GM18502 (cell line): ENCODE data around the gene SLC9A9.
"Not testable (repeated sequence)": the region's sequence is repeated elsewhere in the genome, so short reads cannot be mapped to it uniquely, and the experiment has no call there.

Source experiments
- ATAC-seq: cut with Tn5 transposase; IDR thresholded peaks from one replicate; pipeline ENCODE4 v1.9.1; 2021; ENCODE audit warnings: mild to moderate bottlenecking; ENCODE audit not compliant: unreplicated experiment, poor library complexity

Gene SLC9A9

DNA sequence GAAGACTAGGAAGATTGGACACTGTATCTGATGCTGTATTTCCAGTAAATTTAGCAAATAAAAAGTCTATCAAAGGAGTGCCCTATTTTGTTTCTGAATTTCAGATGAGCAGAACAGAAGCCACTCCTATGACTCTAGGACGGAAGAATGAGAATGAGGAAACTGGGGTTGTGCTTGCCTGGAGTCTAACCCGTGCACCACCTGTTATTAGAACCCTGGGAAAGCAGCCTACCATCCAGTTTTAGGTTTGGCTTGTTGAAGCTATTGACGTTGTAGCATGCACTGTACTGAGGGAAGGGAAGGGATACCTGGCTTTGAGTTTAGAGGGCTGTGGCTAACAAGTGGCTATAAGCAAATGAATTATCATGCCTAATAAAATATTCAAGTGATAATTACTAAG lies 318.5 kb downstream of the SLC9A9 start:
- ATAC-seq, result no peak

GRCh38 chr3:143529018-143529478 lies 319.2 kb downstream of the SLC9A9 start:
- no peak for ATAC-seq

GRCh38 chr3:143526011-143526545 lies 322.2 kb downstream of the SLC9A9 start:
- no peak for ATAC-seq

- no peak for ATAC-seq
Measured at GRCh38 chr3:143525408-143525807, 322.9 kb downstream of the SLC9A9 start.

DNA sequence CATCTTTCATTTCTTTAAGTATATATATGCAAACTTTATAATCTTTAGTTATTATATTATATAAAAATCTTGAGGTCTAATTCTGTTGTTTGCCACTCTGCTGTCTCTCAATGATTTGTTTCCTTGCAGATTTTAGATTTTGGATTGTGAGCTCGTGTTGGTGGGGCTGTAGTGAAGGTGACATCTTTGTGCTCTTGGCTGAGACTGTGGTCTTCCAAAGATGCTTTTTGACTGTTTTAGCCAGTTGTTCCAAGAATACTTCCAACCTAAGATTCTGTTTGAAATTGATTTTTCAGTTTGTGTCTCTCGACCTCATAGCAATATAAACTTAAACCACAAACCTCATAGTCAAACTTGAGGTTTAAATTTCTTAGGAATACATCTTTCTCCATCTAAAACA lies 326.5 kb downstream of the SLC9A9 start:
- no peak for ATAC-seq

DNA sequence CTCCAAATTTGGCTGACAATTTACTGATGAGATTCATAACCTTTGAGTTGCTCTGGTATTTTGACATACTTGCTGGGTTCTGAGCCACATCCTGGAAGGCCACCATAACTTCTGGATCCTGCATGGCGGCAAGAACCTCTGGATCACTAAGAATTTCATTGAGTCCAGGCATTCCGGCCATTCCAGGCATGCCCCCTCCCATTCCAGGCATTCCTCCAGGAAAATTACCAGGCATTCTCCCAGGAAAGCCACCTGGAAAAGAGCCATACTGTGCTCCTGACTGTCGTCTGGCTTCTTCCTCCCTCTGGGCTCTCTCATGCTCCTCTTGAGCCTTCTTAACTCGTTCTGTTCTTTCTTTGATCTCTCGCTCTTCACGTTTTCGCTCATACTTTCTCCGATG lies 331.1 kb downstream of the SLC9A9 start:
- not testable (repeated sequence) for ATAC-seq

- ATAC-seq, result no peak
Measured at GRCh38 chr3:143514874-143515273, 333.4 kb downstream of the SLC9A9 start.

DNA sequence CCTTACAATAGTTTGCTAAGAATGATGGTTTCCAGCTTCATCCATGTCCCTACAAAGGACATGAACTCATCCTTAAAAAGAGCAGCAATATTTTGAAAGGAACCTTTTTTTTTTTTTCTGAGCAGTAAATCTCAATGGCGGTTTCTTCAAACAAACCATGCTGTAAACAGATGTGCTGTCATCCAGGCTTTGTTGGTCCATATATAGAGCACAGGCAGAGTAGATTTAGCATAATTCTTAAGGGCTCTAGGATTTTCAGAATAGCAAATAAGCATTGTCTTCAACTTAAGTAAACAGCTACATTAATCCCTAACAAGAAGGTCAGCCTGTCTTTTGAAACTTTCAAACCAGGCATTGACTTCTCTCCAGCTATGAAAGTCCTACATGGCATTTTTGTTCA lies 334.2 kb downstream of the SLC9A9 start:
- ATAC-seq, result no peak

- no peak for ATAC-seq
Measured at GRCh38 chr3:143511174-143511879, 336.9 kb downstream of the SLC9A9 start.

GRCh38 chr3:143510601-143511000 lies 337.7 kb downstream of the SLC9A9 start:
- no peak for ATAC-seq

DNA sequence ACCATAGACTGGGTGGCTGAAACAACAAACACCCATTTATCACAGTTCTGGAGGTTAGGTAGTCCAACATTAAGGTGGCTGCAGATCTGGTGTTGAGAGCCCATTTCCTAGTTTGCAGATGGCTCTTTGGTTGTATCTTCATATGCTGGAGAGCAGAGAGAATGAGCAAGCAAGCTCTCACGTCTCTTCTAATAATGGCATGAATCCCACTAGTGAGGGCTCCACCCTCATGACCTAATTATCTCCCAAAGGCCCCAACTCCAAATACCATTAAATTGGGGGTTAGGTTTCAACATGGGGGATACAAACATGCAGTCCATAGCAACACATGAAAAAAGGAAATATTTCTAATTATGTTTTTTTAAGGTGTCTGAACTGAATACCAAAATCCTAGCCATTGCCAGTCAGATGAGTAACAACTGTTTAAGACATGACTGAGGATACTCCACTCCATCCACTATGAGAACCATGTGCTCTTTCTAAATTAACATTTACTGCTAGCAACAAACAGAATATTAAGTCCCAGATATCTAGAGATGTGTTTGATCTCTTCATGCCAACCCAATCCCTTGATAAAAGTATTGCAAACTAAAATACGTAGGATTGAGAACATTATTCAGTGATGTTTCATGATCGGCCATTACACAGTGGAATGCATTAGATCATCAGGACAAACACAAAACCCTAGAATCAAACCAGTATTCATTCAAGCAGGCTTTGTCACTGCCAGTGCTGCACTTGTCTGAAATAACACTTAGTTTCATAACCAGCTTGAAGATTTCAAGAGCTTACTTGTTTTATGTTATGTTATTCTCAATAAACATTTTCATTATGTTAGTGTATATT lies 340.3 kb downstream of the SLC9A9 start:
- no peak for ATAC-seq

DNA sequence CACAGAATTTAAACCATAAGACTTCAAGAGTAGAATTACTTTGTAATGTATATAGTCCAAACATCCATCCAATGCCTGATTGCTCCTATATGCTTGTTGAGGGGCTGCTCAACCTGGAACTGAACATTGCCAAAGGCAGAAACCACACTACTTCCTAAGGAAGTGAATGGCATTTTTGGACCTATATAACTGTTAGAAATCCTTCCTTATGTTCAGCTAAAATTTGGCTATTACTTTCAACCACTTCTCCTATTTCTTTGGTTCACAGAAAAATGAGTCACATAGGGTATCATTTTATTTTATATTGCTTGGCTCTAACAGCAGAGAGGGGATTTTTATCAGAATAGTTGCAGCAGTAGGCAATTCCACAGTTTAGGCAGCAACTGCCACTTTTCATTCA lies 342.1 kb downstream of the SLC9A9 start:
- no peak for ATAC-seq

DNA sequence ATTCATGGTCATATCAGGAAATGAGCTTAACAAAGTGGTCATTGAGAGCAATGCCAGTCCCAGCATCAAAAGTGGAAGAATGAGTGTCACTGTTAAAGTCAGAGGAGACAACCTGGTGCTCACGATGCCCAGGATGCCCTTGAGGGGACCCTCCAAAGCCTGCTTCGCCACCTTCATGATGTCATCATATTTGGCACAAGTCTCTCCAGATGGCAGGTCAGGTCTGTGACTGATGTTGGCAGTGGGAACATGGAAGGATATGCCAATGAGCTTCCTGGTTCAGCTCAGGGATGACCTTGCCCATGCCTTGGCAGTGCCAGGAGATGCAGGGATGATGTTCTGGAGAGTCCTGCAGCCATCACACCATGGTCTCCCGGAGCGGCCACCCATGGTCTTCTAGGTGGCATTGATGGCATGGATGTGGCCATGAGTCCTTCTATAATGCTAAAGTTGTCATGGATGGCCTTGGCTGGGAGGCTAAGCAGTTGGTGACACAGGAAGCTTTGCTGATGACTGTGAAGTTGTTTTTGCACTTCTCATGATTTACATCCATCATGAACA lies 344.9 kb downstream of the SLC9A9 start:
- ATAC-seq, result no peak

DNA sequence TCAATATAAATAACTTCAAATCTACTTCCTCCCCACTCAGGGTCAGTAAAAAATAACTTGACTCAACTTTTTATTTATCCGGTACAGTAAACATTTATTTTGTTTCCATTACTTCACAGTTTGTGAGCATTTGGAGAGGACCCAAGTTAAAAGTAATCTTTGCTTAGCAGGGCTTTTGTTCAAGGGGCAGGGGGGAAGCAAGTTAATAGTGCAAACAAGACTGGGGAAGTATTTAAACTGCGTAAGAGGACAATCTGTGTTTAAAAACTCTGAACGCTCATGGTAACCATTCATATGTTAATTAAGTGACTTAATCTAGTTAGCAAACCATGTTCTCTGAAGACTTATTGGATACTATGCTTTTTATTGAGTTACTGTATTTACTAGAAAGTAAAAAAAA lies 346.2 kb downstream of the SLC9A9 start:
- no peak for ATAC-seq

DNA sequence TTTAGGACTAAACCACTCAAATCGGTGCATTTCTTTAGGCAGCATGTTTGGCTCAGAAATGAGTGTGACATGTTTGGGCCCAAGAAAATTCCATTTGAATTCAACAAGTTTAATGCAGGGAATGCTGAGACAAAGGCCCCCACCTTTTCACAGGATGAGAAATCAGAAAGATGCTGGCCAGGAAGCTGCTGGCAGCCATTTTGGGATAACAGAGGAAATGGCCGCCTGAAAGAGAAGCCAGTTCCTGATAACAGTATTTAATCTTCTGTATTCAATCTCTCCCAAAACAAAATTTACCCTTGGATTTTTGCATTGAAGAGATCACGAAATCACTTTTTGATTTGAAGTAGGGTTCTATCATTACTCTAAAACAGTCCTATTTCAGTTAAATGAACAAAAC lies 350.9 kb downstream of the SLC9A9 start:
- ATAC-seq, result no peak

DNA sequence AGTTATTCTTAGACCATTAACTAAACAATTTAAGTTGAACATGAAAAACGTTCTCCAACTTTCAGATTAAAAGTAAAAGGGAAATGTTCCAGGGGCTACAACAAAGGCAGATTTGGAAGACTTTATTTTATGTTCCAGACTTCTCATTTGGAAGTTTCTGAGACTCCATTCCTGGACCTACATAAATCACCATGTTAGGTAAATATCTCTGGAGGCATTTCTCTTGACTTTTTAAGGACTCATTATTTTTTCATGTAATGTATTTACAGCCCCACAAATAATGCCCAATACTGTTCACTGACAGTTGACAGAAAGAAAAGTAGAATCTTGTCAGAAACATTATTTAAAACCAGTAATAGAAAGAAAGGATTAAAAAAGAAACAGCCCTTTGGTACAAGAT lies 352.1 kb downstream of the SLC9A9 start:
- no peak for ATAC-seq

DNA sequence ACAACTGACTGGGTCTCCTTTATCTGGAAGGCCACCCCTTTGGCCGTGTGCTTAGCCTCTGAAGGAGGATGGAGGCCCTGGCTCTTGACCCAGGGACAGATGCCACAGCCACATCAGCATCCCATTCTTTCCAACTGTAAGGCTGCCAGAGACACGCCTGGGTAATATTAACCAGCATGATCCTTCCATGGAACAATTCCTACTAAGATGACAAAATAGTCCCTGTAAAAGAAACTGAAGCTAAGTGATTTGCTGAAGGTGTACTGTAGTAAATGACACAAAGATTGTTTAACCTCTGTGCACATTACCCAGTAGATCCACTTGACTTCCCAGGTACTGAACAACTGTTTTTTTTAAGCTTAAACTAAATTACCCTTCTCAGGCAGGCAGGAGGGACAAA lies 352.7 kb downstream of the SLC9A9 start:
- ATAC-seq, result no peak

DNA sequence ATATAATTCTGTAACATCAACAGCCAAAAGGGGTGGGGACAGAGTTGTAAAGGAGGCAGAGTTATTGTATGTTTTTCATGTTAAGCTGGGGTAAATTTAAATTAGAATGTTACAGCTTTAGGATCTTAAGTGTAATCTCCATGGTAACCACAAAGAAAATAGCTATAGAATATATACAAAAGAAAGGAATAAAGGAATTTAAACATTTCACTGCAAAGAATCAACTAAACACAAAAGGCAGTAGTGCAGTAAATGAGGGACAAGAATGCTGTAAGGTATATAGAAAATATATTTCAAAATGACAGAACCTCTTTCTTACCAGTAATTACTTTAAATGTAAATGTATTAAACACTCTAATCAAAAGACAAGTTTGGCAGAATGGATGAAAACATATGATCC lies 361.7 kb downstream of the SLC9A9 start:
- no peak for ATAC-seq

DNA sequence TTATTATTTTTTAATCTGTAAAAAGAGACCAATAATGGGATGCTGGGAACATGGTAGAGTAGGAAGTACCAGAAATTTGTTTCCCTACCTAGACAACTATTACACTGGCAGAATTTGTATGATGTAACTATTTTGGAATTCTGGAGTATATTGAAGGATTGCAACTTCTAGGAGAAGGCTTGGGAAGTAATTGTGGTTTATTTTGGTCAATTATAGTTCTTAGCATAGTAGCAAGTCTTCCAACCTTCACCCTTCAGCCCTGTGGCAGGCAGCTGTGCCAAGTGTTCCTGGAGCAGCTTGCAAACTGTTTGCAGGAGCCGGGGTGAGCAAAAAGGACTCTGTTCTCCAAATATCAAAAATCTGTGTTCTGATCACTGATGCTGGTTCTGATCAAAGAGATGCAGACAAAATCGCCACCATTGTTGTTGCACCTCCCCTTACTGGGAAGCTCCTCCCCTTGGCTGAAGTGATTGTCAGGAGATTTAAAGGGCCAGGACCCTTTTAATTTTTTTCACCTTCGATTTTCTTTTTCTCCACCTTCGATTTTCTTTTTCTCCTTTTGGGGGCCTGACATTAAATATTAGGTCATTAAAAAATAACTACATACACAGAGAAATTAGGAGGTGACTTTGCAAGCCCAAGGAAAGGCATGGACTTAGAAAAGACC lies 363.3 kb downstream of the SLC9A9 start:
- ATAC-seq, result no peak

DNA sequence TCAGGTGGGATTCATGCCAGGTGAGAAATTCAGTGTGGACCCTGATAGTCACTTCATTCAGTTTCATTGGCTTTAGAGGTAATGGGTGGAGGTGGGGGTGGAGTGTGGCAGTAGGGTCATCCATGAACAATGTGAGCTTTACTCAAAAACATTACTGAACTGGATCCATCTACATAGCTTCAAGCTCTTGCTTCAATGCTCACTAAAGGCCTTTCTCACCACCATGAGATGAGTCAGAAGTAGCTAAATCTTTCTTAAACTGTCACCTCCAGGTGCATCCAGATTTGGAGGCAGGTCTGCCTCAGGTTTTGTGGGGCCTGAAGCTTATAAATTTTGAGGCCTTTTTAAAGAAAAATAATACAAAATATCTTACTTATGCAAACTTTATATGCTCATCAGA lies 365.1 kb downstream of the SLC9A9 start:
- no peak for ATAC-seq
